Activated CD4-positive, alpha-beta T cell treated with anti-CD3 and anti-CD28 coated beads, Interleukin-2, amount 10 ng/mL, durations not matched to agents 24 days and 14 days (primary cell): ENCODE measurements around the gene CD40. TPM values are rescaled to one million over a fixed set of nuclear protein-coding genes. Genes with fewer than 3 reads are reported as not detected.

ENCODE experiments used
- DNase-seq: peaks from one replicate; pipeline ENCODE4 v3.0.0; 2022
- H3K27ac Mint-ChIP-seq: one replicate; pipeline ENCODE4 v1.8.0; 2022; ENCODE audit warnings: mild to moderate bottlenecking, mixed read lengths
- H3K27me3 Mint-ChIP-seq: one replicate; pipeline ENCODE4 v1.8.0; 2022; ENCODE audit warnings: mixed read lengths
- H3K36me3 Mint-ChIP-seq: one replicate; pipeline ENCODE4 v1.8.0; 2022; ENCODE audit warnings: low read depth, mild to moderate bottlenecking, mixed read lengths
- H3K4me1 Mint-ChIP-seq: one replicate; pipeline ENCODE4 v1.8.0; 2021; ENCODE audit warnings: mixed read lengths
- H3K4me3 Mint-ChIP-seq: one replicate; pipeline ENCODE4 v1.8.0; 2022; ENCODE audit warnings: mild to moderate bottlenecking, moderate library complexity, mixed read lengths
- H3K9me3 Mint-ChIP-seq: one replicate; pipeline ENCODE4 v1.8.0; 2021; ENCODE audit warnings: mixed read lengths
- intact Hi-C: fragments of 100-400 bp; cut with micrococcal nuclease; formaldehyde crosslinking; loops from one replicate; pipeline ENCODE4 v1.15.1; 2023
- total RNA-seq: library from RNA; stranded (reverse); gene quantifications from 2 replicates; pipeline ENCODE4 v1.2.3, GENCODE V29; 2022

Gene CD40
- total RNA-seq, 1 donor from 2014 or later, result 2.7 TPM

DNA sequence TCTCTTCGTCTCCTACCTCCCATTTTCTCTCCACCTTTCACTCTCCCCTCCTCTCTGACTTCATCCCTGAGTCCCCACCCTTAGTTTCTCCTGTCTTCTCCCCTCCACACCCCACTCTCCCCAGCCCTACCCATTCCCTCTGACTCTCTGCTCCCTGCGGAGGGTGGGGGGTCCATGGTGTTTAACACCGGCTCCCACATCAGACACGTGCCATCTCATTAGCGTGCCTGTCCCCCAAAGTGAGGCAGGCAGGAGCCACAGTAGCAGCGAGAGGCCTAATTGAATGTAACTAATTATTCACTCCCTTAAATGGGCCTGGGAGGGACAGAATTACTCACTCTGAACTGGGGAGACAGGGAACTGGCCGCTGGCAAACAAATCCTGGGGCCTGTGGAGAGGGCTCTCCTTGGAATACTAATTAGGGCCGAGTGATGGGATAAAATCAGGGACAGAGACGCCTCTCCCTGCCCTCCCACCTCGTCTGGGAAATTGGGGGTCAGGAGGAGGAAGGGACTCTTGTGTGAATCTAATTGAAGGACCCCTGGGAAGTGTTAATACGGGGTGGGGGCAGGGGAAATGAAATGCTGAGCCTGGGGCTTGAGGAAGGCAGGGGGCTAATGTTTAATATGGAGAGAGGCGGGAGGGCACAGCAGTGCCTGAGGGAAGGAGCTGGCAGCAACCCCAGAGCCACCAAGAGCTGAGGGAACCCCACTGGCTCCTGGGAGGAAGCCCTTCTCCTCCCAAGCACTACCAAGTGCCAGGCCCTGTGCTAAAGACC lies 17.9 kb downstream of the CD40 start:
- Mint-ChIP-seq H3K4me3 (no peak overlapping the region), H3K4me1 (peaks cover 2% of the 10 kb centered on the region), H3K27me3 (peaks cover 32% of the 10 kb centered on the region), H3K36me3 (no peaks in the 10 kb centered on the region), H3K9me3 (no peaks in the 10 kb centered on the region), H3K27ac (no peak overlapping the region)
- intact Hi-C loops, result no loop called here
- no peak for DNase-seq

- H3K9me3 Mint-ChIP-seq, result no peaks in the 10 kb centered on the region
- peaks cover 35% of the 10 kb centered on the region for H3K27me3 Mint-ChIP-seq
- H3K4me3 Mint-ChIP-seq, result no peak overlapping the region
- H3K36me3 Mint-ChIP-seq, result no peaks in the 10 kb centered on the region
- H3K27ac Mint-ChIP-seq, result no peak overlapping the region
- H3K4me1 Mint-ChIP-seq, result peaks cover 1% of the 10 kb centered on the region
- intact Hi-C loops, result no loop called here
- DNase-seq, result no peak
These were observed 19.7 kb downstream of the CD40 start for GRCh38 chr20:46137816-46138215.

- H3K27ac Mint-ChIP-seq, result no peak overlapping the region
- no peaks in the 10 kb centered on the region for H3K36me3 Mint-ChIP-seq
- intact Hi-C loops, result no loop called here
- H3K27me3 Mint-ChIP-seq, result peaks cover 31% of the 10 kb centered on the region
- H3K4me1 Mint-ChIP-seq, result no peaks in the 10 kb centered on the region
- H3K4me3 Mint-ChIP-seq, result no peak overlapping the region
- DNase-seq, result no peak
- no peaks in the 10 kb centered on the region for H3K9me3 Mint-ChIP-seq
These were observed 21.3 kb downstream of the CD40 start for GRCh38 chr20:46139266-46139889.

DNA sequence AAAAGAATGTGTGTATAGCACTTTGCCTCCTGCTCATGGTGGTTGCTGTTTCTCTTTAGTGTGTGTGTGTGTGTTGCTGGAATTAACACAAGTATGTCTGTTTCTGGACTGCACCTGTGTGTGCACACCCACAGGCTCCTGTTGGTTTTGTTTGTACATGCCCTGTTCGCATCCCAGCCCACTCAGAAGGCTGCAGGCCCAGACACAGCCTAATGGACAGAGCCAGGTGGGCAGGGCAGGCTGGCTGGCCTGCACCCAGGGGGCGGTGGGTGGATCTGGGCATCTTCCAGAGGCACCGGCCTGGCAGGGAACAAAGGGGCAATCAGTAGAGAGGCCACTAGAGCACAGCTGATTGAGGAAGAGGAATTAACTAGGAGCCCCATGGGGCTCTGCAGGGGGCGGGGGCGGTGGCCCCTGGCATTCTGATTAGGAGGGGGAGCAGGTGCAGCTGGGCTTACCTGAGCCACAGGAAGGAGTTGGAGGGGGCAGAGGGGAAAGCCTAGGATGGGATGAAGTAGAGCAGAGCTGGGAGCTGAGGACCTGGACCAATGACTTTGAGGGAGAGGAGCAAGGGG lies 21.9 kb downstream of the CD40 start:
- no peaks in the 10 kb centered on the region for H3K4me1 Mint-ChIP-seq
- DNase-seq, result no peak
- no peaks in the 10 kb centered on the region for H3K9me3 Mint-ChIP-seq
- H3K27ac Mint-ChIP-seq, result no peak overlapping the region
- intact Hi-C loops, result no loop called here
- no peaks in the 10 kb centered on the region for H3K36me3 Mint-ChIP-seq
- peaks cover 30% of the 10 kb centered on the region for H3K27me3 Mint-ChIP-seq
- no peak overlapping the region for H3K4me3 Mint-ChIP-seq

DNA sequence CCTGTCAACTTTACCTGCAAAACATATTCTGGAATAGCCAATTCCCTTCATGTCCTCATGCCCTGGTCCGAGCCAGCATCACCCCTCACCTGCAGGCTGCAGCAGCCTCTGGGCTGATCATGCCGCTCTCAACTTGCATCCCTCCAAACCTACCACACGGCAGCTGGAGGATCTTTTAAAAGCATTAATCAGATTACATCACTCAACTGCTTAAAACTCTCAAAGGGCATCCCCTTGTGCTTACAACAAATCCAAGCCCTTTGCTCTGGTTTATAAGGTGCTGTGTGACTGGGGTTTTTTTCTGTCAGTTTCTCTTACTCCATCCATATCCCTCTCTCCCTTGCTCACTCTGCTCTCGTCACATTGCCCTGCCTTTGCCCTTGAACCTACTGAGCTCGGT lies 24.0 kb downstream of the CD40 start:
- no peak overlapping the region for H3K4me3 Mint-ChIP-seq
- no peaks in the 10 kb centered on the region for H3K36me3 Mint-ChIP-seq
- DNase-seq, result no peak
- peaks cover 24% of the 10 kb centered on the region for H3K27me3 Mint-ChIP-seq
- H3K4me1 Mint-ChIP-seq, result no peaks in the 10 kb centered on the region
- intact Hi-C loops, result no loop called here
- no peak overlapping the region for H3K27ac Mint-ChIP-seq
- no peaks in the 10 kb centered on the region for H3K9me3 Mint-ChIP-seq

DNA sequence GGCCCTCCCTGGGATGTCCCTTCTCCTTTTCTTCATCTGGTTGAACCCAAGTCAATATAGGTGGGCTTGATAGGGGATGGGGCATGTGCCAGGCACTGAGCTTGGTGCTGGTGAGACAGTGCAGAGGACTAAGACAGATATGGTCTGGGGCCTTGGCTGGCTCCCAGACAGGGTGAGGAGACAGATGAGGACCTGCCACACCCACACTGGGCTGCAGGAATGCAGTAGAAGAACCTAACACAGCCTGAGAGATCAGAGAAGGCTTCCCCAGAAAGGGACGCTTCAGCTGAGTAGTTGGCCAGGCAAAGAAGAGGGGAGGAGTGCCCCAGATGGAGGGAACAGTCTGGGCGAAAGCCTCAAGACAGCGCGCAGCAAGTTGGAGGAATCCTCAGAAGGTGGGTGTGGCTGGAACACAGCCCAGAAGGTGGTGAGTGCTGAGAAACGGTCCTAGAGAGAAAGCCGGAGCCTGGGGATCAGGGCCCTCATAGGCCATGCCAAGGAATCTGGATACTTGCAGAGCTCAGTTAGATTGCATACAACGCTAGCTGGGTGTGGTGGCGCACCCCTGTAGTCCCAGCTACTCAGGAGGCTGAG lies 26.4 kb downstream of the CD40 start:
- Mint-ChIP-seq H3K27ac (no peak overlapping the region), H3K4me1 (no peaks in the 10 kb centered on the region), H3K9me3 (no peaks in the 10 kb centered on the region), H3K4me3 (no peak overlapping the region), H3K36me3 (no peaks in the 10 kb centered on the region), H3K27me3 (peaks cover 22% of the 10 kb centered on the region)
- intact Hi-C loops, result no loop called here
- no peak for DNase-seq

DNA sequence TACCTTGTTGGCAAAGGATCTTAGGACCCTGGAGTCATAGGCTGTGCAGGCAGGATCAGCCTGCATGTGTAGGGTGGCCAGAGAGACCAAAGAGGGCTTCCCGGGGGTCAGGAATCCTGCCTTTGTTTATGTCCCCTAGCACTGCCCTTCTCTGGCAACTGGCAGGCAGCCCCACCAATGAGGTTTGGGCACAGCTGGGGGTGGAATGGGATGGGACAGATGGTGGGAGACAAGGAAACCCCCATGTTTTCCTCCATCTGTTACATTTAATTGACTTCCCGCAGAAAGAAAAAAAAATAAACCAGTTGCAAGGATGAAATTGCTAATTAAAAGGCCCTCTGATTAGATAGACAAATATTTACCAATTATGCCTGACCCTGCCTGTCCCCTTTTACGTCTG lies 27.6 kb downstream of the CD40 start:
- Mint-ChIP-seq H3K27me3 (peaks cover 15% of the 10 kb centered on the region), H3K36me3 (no peaks in the 10 kb centered on the region), H3K27ac (no peak overlapping the region), H3K4me1 (no peaks in the 10 kb centered on the region), H3K4me3 (no peak overlapping the region), H3K9me3 (no peaks in the 10 kb centered on the region)
- intact Hi-C loops, result no loop called here
- no peak for DNase-seq

GRCh38 chr20:46148313-46149208 lies 30.4 kb downstream of the CD40 start:
- Mint-ChIP-seq H3K27me3 (peaks cover 2% of the 10 kb centered on the region), H3K4me1 (no peaks in the 10 kb centered on the region), H3K9me3 (no peaks in the 10 kb centered on the region), H3K27ac (no peak overlapping the region), H3K4me3 (no peak overlapping the region), H3K36me3 (no peaks in the 10 kb centered on the region)
- intact Hi-C loops, result no loop called here
- no peak for DNase-seq

DNA sequence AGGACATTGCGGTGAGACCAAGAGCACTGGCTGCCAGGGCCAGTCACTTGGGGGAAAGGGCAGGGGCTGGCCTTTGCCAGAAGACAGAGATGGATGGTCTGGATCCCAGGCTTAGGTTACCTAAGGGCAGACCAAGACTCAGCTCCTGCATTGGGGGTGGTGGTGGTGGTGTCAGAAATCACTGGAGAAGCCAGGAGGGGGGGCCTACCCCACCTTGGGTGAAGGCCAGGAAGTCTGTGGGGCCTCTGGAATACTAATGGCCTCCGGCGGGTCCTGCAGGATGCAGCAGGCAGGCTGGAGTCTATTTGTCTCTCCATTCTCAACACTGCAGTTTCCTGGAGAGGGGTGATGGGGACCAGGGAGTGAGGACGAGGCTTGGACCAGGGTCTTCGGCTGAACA lies 32.8 kb downstream of the CD40 start:
- intact Hi-C loops, result no loop called here
- H3K27ac Mint-ChIP-seq, result no peak overlapping the region
- no peak overlapping the region for H3K4me3 Mint-ChIP-seq
- no peaks in the 10 kb centered on the region for H3K4me1 Mint-ChIP-seq
- H3K9me3 Mint-ChIP-seq, result no peaks in the 10 kb centered on the region
- peaks cover 3% of the 10 kb centered on the region for H3K27me3 Mint-ChIP-seq
- no peak for DNase-seq
- H3K36me3 Mint-ChIP-seq, result no peaks in the 10 kb centered on the region

GRCh38 chr20:46151936-46152335 lies 33.8 kb downstream of the CD40 start:
- Mint-ChIP-seq H3K27me3 (peaks cover 3% of the 10 kb centered on the region), H3K27ac (no peak overlapping the region), H3K36me3 (no peaks in the 10 kb centered on the region), H3K4me1 (no peaks in the 10 kb centered on the region), H3K4me3 (no peak overlapping the region), H3K9me3 (no peaks in the 10 kb centered on the region)
- DNase-seq, result peak; percentile 70
- intact Hi-C loops, result no loop called here

- H3K36me3 Mint-ChIP-seq, result no peaks in the 10 kb centered on the region
- H3K9me3 Mint-ChIP-seq, result no peaks in the 10 kb centered on the region
- H3K27me3 Mint-ChIP-seq, result peaks cover 4% of the 10 kb centered on the region
- no peak overlapping the region for H3K27ac Mint-ChIP-seq
- no peaks in the 10 kb centered on the region for H3K4me1 Mint-ChIP-seq
- H3K4me3 Mint-ChIP-seq, result no peak overlapping the region
- no peak for DNase-seq
- intact Hi-C loops, result no loop called here
These were observed 34.9 kb downstream of the CD40 start for GRCh38 chr20:46152824-46153586.

DNA sequence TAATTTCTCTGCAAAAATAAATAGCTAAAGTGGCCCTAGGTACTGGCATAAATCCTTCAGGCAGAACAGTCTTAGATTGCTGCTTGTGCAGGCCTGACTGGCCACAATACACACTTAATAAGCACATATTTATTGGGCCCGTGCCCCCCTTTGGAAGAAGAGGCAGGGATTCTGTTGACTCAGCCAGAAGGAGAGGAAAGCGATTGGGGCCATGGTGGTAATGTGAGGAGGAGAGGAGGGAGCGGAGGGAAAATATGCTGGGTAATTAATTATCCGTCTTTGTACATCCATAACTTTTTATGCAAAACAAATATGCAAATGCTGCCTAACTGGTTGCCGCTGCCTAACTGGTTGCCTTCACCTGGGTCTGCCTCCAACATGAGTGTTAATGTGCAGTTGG lies 36.2 kb downstream of the CD40 start:
- Mint-ChIP-seq H3K36me3 (no peaks in the 10 kb centered on the region), H3K27ac (no peak overlapping the region), H3K4me3 (no peak overlapping the region), H3K27me3 (peaks cover 7% of the 10 kb centered on the region), H3K9me3 (no peaks in the 10 kb centered on the region), H3K4me1 (no peaks in the 10 kb centered on the region)
- intact Hi-C loops, result no loop called here
- DNase-seq, result no peak

GRCh38 chr20:46154796-46155195 lies 36.7 kb downstream of the CD40 start:
- Mint-ChIP-seq H3K27me3 (peaks cover 7% of the 10 kb centered on the region), H3K9me3 (no peaks in the 10 kb centered on the region), H3K36me3 (no peaks in the 10 kb centered on the region), H3K4me3 (no peak overlapping the region), H3K27ac (no peak overlapping the region), H3K4me1 (no peaks in the 10 kb centered on the region)
- DNase-seq, result no peak
- intact Hi-C loops, result no loop called here
